HG03066 (cell line): Measurements from ENCODE around the gene TMEM184A.

Experiments used
- ATAC-seq: cut with Tn5 transposase; IDR thresholded peaks from one replicate; pipeline ENCODE4 v1.9.1; 2021; ENCODE audit warnings: low read depth; ENCODE audit not compliant: unreplicated experiment

Gene TMEM184A

GRCh38 chr7:1553512-1554210, 2.3 kb downstream of the TMEM184A start:
- ATAC-seq = no peak

DNA sequence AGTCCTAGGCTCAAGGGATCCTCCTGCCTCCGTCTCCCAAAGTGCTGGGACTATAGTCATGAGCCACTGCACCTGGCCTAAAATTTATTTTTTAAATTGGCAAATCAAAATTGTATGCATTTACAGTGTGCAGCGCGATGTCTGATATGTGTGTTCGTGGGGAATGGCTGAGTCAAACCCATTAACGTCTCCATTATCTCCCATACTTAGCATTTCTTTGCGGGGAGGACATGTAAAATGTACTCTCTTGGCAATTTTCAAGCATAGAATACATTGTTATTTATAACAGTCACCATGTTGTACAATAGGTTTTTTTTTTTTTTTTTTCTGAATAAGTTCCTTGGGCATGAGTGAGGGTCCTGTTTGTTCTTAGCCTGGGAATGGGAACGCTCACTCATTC, 3.8 kb downstream of the TMEM184A start:
- ATAC-seq = no peak

DNA sequence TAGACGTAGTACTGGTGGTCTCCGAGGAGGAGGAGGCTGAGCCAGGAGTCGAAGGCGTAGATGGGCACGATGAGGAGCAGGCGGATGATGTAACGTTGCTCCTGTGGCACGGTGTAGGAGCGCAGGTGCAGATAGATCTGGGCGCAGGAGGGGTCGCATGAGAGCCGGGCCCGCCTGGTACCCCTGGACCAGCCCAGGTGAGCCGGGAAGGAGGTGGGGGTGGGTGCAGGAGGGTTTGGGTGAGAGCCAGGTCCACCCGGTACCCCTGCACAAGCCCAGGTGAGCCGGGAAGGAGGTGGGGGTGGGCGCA, 5.2 kb downstream of the TMEM184A start:
- ATAC-seq = no peak

GRCh38 chr7:1550005-1550845, 5.8 kb downstream of the TMEM184A start:
- no peak for ATAC-seq

- no peak for ATAC-seq
Measured at GRCh38 chr7:1549357-1550004, 6.5 kb downstream of the TMEM184A start.

DNA sequence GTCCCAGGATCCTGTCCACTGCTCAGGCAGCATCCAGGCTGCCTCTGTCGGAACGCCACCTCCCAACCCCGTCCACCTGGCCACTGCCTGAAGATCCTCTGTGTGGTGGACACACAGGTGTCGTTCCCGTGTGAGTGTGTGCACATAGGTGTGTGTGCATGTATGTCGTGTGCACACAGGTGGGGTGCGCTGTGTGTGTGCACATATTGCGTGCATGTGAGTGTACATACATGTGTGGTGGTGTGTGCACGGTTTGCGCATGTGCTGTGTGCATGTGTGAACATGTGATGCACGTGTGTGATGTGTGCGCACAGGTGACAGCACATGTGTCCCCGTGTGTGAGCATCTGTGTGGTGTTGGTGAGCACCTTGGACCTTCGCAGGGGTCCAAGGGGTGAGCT, 7.1 kb downstream of the TMEM184A start:
- no peak for ATAC-seq

DNA sequence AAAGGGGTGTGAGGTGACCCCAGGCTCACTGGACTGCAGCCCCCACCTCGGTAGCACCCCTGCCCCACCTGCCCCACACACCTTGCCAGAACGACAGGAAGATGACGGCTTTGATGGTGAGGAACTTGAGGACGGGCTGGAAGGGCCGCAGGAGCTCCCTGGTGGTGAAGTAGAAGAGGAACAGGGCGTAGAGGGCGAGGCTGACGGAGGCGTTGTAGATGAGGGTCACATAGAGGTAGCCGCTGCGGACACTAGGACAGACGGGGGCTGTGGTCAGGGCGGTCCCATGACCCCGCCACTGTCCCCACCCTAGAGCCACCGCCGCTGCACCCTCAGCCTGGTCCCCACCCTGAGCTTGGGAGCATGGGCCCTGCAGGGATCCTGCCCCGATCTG, 7.6 kb downstream of the TMEM184A start:
- ATAC-seq = no peak

GRCh38 chr7:1547777-1548437, 8.1 kb downstream of the TMEM184A start:
- no peak for ATAC-seq

DNA sequence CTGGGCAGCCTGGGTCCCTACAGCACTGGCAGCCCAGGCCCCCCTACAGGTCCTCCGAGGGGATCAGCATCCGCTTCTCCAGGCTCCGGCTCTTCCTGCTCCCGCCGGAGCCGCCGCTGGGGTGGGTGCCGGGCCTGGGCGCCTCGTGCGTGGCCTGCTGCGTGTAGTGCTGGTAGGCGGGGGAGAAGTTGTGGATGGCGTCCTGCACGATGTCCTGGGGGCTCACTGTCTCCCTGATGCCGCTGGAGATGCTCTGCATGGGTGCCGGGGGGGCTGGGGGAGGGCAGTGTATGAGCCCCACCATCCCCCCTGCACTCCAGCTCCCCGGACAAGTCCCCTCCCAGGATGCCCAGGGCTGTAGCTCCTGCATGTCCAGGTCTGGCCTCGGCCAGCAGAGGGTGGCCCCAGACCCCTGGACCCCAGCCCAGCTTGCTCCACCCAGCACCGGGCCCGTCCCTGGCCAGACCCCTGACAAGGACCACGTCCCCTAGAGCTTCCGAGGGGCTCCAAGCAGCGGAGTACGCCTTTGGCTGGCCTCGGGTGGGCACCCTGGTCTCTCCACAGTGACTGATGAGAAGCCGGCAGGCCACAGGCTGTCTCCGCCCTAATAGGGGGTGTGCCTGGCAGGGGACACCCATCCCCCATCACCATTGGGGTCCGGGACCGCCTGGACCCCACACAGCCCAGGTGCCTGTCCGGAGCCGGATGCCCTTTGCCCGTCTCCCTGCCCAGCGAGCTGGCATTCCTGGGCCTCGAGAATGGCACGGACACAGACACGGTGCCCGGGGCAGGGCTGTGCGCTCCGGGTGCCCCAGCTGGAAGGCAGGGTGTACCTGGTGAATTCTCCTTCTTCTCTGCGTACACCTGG, 8.9 kb downstream of the TMEM184A start:
- ATAC-seq = no peak

- no peak for ATAC-seq
Measured at GRCh38 chr7:1546274-1546908, 9.6 kb downstream of the TMEM184A start.

GRCh38 chr7:1545417-1546246, 10.4 kb downstream of the TMEM184A start:
- ATAC-seq = no peak

GRCh38 chr7:1544896-1545416, 11.0 kb downstream of the TMEM184A start:
- no peak for ATAC-seq

- no peak for ATAC-seq
Measured at GRCh38 chr7:1544178-1544895, 11.7 kb downstream of the TMEM184A start.

GRCh38 chr7:1543826-1544177, 12.2 kb downstream of the TMEM184A start:
- no peak for ATAC-seq

DNA sequence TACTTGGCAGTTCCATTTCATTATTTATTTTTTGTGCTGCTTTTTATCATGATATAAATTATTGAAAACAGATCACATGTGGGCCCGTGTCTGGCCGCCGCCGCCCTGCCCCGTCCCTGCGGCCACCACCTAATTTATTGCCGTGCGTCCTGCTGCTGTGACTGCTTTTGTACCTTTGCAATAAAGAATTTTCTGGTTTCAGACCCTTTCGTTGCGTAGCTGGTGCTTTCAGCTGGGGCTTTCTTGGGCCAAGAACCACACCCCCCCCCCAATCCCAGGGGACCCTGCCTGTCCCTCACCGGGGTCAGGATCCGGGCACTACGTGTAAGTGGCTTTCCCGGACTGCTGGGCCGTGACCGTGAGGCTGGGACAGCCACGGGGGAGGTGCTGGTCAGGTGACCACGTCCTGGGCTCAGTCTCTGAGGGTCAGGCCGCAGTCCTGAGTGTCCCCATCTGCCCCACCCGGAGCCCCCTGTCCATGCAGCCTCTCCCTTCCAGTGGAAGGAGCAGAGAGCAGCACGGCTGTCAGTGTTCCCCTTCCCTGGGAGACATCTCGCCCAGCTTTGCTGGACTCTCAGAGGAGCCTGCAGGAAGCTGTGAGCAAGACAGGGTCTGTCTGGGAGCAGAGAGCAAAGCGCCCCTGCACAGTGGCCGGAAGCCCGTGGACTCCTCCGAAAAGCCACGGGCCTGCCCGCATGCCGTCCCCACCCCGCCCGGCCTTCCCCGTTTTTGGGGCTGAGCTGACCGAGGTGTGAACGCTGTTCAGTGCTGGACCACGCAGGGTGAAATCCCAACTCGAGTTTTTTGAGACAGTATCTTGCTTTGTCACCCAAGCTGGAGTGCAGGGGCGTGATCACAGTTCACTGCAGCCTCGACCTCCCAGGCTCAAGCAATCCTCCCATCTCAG, 12.9 kb downstream of the TMEM184A start:
- ATAC-seq = no peak

DNA sequence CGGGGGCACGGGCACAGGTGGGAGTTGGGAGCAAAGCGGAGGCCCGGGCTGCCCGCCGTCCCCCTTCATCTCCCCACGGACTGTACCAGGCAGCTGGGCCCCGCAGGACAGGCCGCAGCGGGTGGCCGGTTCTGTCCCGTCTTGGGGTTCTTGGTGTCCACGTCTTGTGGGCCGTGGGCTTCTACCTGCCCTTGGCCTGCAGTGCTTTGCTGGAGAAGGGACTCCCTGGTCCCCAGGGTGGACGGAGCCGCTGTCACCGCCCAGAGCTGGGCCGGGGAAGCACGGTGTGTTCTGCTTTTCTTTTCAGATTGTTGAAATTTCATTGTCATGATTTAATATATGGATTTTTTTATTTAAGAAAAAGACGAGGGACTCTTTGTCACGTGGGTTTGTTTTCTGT, 13.7 kb downstream of the TMEM184A start:
- no peak for ATAC-seq
